Uterus (tissue), 2 donors: Measurements from ENCODE around the gene OR4K14.
"Not testable (repeated sequence)": the region's sequence is repeated elsewhere in the genome, so short reads cannot be mapped to it uniquely, and the experiment has no call there.

Experiments used
- CTCF ChIP-seq, 4 experiments: fragments of 200-600 bp in 2 of 4; fragments of 450-650 bp in 2 of 4; sonication (generic) in 2 of 4; IDR thresholded peaks; one replicate each; pipeline ENCODE4 v1.5.1; 2016 to 2019; ENCODE audit warnings: antibody characterized with exemption in 4 of 4, mild to moderate bottlenecking in 2 of 4, moderate library complexity in 1 of 4
- POLR2A ChIP-seq, 2 donors: fragments of 450-650 bp; IDR thresholded peaks; one replicate each; pipeline ENCODE4 v1.6.1; 2016; ENCODE audit warnings: antibody characterized with exemption in 2 of 2, mild to moderate bottlenecking in 1 of 2, moderate library complexity in 1 of 2

- not testable (repeated sequence) for TF ChIP-seq CTCF, POLR2A (IDR thresholded peaks at IDR 0.05)
Observed at GRCh38 chr14:19969735-19970134, 49.4 kb downstream of the OR4K14 start.
